CD4-positive, alpha-beta T cell treated with Interleukin-4 for 4 hours (primary cell): ENCODE data around the gene MOGAT2.
"Not testable (repeated sequence)": the region's sequence is repeated elsewhere in the genome, so short reads cannot be mapped to it uniquely, and the experiment has no call there.

Experiments used
- DNase-seq: peaks from one replicate; pipeline ENCODE4 v3.0.0-alpha.2; 2020

The MOGAT2 gene

DNA sequence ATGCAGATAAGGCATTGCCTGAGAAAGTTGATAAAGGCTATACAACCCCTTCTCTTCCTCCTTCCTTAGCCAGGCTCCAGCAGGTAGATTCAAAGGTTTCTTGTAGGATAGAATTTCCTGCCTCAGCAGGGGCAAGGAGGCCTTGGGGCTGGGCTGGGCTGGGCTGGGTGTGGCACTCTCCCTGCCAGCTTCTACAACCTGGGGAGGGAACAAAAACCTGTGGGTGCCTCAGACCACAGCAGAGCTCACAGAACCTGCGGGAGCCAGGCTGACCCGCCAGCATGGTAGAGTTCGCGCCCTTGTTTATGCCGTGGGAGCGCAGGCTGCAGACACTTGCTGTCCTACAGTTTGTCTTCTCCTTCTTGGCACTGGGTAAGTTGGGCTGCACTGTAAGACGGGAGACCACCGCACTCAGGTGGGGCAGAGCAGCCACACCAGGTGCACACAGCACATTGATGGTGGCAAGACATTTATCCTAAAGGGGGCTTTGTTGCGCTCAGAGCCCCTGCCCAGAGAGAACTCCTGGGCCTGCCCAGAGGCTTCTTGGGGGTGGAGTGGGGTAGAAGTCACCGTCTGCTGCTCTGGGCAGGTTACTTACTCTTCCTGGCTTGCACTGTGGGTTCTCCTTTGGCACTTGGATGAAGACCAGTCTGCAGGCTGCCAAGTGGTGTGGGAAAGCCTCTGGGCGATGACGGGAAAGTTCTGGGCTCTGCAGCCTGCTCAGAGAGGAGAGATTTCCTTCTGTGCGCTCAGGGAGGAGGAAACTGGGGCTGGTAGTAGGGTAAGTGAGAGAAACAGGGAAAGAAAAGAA lies at the start of gene MOGAT2:
Gene MOGAT2, plus strand, starts transcription at position 231 of the 811 bp plus-strand sequence. Its CDS starts 51 bp downstream, at position 282.
- DNase-seq = no peak

DNA sequence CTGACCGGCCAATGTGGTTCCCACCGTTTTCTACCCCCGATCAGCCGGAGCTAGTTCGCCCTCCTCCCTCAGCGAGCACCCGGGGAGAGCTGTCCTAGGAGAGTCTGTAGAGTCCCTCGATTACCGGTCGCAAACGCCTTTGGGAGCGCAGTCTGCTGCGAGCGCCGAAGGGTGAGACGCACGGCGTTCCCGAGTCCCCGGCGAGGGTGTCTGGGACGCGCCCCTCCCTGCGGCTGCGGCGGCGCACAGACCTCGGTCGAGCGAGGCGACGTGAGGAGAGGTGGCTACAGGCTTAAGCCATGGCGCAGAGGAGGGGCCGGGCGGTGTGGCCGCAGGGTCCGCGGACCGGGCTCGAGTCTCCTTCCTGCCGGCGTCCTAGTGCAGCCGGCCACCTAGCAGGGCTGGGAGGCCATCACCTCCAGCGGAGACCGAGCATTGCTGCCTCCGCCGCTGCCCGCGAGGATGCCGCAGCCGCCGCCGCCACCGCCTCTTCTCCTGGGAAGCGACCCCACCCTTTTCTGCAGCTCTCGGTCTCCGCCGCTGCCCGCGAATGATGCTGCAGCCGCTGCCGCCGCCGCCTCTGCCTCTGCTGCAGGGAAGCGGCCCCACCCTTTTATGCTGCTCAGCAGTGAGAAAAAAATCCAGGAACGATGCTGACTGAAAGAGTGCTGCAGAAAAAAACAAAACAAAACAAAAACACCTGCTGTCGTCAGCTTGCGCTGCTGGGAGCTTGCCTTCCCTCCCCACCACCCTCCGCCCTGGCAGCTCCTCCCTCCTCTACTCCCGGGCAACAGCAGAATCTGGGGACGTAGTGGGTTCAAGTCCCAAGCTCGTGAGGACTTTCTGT lies 49.0 kb upstream of the MOGAT2 start, which contains the start of gene MAP6:
Gene MAP6, minus strand, starts transcription at position 588 of the 847 bp plus-strand sequence. CDS start 669 bp downstream, outside the sequence.
- DNase-seq = no peak

DNA sequence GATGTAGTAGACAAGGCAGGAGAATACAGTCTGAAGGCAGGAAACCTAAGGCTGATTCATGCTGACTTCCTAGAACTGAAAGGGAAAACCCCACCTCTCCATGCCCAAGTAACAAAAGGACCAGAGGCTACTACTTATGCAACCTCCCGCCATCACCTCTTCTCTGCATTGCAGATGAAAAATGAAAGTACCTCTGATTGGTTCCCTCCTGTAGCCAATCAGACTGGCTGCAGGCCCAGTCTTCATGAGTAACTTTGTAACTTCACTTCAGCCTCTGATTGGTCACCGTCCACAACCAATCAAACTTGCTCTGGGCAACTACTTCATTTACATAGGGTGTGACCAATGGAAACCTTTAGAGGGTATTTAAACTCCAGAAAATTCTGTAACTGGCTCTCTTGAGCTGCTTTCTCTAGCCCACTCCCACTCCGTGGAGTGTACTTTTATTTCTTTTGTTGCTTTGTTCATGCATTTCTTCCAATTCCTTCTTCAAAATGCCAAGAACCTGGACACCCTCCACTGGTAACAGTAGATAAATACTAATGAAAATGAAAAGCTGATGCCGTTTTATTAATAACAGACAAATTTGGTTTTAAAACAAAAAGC lies 43.6 kb upstream of the MOGAT2 start:
- DNase-seq = no peak

DNA sequence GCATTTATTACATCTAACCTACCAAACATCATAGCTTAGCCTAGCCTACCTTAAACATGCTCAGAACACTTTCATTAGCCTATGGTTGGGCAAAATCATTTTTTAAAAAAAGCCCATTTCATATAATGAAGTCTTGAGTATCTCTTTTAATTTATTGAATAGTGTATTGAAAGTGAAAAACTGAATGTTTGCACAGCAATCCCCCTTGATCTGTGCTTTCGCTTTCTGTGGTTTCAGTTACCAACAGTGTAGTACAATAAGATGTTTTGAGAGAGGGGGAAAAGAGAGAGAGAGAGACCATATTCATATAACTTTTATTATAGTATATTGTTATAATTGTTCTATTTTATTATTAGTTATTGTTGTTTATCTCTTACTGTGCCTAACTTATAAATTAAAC lies 40.4 kb upstream of the MOGAT2 start:
- DNase-seq = no peak

DNA sequence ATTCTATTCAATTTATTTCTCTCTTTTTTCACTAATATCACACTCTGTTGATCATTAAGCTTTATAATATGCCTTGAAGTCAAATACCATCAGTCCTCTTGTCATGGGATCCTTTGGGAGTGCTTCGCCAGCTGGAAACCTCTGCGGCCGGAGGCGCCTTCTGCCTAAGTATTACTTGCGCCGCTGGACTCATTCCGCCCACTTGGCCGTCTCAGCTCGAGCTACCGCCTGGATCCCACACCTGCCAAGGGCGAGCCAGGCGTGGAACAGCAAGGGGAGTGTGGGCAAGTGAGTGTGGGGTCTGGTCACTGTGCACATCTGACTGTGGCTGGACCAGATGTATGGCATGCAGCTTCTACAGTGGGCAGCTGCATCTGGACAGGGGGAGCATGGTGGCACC lies 39.7 kb upstream of the MOGAT2 start:
- DNase-seq = no peak

DNA sequence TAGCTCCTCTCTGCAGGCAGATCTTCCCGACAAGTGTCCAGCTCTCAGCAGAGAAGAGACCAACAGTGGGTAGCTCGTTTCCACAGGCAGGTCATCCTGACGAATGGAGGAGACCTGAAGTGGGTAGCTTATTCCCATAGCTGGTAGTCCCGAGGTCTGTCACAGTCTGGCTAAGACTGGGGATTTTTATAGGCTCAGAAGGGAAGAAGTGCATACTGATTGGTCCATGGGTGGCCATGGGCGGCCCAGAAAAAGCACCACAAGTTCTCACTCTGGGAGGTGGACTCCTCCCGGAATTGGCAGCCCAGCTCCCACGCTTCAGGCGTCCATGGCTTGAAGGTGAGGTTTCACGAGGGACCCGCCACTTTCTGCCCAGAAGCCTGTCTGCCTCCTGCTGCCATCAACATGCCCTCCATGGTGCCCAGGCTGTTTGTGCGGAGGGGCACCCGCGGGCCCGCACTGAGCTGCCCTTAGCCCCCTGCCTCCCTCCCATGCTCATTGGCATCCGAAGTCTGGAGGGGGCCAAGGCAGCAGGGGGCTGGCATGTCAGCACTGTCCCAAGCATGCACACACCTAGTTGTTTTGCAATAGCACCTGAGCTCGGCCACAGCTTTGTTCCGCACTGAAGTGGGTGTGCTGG lies 38.9 kb upstream of the MOGAT2 start:
- no peak for DNase-seq

DNA sequence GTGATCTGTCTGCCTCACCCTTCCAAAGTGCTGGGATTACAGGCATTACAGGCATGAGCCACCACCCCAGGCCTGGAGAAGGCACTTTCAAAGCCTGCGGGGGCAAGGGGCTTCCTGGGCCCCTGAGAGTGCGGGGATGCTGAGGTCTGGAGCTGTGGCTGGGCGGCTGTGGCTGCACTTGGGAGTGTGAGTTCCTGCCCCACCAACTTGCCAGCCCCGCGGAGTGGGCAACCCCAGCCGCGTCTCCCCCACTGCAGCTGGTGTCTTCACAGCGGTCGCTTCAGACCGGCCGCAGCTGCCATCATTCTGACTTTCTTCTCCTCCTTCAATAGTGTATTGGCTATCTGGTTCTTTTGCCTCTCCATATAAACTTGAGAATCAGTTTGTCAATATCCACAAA lies 38.1 kb upstream of the MOGAT2 start:
- DNase-seq = no peak

DNA sequence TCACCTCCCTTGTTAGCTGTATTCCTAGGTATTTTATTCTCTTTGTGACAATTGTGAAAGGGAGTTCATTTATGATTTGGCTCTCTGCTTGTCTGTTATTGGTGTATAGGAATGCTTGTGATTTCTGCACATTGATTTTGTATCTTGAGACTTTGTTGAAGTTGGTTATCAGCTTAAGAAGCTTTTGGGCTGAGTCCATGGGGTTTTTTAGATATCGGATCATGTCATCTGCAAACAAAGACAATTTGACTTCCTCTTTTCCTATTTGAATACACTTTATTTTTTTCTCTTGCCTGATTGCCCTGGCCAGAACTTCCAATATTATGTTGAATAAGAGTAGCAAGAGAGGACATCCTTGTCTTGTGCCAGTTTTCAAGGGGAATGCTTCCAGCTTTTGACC lies 33.8 kb upstream of the MOGAT2 start:
- not testable (repeated sequence) for DNase-seq

DNA sequence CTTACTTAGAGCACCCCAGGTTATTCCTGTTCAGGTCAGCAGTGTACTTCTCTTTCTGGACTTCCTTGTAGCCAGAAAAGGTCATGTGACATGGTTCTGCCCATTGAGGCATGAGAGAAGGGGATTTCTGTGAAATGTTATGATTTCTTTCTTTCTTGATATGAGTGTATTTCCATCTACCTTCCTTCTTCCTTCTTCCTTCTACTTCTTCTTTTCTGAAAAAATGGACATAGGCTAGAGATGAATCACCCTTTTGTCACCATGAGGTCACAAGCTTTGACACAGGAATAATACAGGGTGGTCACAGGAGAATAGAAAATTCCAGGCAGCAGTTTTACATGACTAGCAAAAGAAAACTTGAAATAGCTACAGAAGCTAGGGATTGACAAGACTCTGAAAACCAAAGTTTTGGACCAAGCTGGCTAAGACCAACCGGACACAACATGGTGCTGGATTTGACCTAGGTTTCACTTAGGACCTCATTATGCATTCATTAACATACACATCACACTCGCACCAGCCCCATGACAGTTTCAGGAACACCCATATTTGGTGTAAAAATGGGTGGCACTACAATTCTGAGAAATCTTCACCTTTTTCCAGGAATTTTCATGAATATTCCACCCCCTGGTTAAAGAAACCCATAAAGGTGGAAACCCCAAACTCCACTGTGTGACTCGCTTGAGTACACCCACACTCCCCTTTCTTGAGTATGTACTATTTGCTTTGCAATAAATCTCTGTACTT lies 27.6 kb upstream of the MOGAT2 start:
- no peak for DNase-seq

DNA sequence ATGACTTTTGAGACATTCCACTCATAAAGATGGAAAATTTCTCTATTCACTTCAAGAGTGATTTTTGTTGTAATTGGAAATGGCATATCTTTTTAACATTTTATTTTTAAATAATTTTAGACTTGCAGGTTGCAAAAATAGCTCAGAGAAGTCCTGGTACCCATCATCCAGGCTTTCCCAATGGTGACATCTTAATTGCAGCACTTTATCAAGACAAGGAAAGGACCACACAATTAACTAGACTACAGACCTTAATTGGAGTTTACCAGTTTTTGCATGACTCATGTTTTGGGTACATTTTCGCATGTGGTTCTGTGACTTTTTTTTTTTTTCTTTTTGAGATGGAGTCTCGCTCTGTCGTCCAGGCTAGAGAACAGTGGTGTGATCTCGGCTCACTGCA lies 25.8 kb upstream of the MOGAT2 start:
- no peak for DNase-seq

DNA sequence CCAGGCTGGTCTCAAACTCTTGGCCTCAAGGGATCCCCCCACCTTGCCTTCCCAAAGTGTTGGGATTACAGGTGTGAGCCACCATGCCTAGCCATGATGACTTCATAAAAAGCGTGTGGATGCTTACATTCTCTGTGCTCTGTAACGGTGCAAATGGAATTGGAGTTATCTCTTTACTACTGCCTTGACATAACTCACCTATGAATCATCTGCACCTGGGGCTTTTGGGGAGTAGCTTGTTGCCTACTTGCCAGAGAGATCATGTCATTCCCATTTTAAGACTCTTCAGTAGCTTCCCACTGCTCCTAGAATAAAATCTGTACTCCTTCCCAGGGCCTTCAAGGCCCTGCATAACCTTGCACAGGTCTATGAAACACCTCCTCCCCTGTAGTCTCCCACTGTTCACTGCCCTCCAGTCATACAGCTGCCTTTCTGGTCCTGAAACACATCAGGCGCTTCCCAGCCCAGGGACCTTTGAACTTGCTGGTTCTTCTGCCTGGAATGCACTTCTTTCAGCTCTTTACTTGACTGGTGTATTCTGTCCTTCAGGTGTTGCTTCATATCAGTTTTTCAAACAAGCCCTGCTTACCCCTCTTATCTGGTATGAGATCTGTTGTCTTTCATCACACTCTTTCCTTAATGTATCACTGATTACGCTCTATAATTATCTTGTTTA lies 19.6 kb upstream of the MOGAT2 start:
- no peak for DNase-seq

DNA sequence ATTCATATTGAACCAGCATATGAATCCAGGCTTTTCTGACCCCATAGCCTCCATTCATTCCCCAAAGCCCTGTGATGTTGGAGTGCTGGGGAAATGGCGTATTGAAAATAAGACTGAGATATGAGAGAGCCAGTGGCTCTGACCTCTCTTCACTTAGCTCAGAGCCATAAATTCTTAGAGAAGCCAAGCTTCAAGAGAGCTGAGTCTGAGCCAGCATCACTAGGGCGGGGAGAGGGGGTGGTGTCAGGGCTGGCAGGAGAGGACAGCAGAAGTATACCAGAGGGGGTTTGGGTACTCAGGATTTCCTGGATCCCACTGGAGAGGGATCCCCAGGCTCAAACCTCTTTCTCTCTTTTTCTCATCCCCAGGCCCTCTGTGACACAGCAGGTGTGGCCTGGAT lies 16.7 kb upstream of the MOGAT2 start:
- no peak for DNase-seq

DNA sequence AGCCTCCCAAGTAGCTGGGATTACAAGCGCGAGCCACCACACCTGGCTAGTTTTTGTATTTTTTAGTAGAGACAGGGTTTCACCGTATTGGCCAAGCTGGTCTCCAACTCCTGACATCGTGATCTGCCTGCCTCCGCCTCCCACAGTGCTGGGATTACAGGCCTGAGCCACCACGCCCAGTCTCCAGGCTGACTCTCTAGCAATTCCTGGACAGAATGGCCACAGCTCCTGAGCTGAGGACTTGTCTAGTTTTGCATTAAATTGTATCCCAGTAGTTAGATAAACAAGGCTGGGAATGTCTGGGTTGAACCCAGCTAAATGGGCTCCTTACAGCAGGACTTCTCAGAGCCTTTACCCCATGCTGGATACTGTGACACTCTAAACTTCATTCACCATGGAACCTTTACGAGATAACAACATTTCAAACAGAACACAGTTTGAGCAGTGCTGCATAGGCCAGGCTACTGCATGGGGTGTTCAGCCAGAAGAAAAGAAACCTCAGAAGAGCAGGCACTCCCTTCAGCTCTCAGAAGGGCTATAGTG lies 13.9 kb upstream of the MOGAT2 start:
- DNase-seq = no peak

DNA sequence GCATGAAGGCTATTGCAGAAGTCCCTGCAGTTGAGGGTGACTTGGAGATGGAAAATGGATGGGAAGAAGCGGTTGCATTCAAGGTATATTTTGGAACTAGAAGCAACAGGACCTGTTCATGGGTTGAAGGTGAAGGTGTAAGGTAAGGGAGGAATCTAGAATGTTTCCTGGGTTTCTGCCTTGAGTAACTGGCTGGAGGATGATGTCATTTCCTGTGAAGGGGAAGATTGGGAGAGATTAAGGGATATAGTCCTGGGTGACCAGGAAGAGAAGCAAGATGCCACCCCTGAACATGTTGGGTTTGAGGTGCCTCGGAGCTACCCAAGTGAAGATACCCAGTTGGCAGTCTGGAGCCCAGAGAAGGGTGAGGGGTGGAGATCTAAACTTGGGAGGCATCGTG lies 12.1 kb upstream of the MOGAT2 start:
- DNase-seq = no peak

DNA sequence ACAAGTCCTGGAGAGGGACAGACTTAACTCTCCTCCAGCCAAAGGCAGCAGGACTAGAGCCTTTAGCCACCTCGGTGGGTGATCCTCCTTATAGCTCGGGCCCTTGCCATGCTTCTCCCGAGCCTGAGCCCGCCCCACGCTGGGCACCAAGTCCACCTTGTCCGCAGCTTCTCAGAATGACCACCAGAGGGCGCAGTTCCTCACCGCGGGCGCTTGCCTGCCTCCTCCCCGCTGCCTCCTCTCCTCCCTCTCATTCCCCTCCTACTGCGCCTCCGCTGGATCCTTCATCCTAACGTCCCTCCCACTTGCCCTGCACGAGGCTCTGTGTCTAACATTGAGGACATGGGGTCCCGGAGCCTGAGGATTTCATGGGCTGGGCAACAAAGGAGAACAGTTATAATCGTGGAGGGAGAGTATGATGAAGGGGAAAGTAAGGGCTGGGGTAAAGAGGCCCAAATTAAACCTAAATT lies 11.3 kb upstream of the MOGAT2 start:
- peak; percentile 52 for DNase-seq

DNA sequence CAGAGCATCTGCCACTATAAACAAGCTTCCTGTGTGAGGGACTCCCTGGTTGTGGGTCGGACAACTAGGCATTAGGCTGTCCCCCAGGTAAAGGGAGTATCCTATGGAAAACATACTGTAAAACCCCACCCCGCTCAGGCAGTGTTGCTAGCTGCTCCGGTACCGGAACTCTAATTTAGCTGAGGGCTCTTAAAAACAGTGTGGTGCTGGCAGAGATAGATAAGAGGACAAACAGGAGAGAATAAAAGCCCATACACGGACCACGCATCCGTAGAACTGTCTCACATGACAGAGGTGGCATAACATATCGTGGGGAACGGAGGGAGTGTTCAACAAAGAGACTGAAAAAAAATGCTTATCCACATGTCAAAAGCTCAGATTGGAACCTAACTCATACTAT lies 3.4 kb upstream of the MOGAT2 start:
- no peak for DNase-seq

DNA sequence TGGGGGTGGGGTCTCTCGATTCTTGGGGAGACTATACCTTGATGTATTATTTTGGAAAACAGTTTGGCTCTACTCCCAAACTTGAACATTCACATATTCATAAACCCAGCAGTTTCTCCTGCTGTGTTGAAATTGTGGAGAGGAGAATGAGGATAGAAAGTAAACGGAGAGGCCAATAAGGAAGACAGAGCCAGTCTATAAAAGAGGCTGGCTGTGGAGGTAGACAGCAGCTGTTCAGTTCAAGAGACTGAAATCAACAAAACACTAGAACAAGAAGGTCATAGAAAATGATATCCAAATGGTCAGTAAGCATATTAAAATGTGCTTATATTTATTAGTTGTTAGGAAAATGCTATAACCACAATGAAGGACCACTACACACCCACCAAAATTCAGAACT lies 1.9 kb upstream of the MOGAT2 start:
- no peak for DNase-seq

DNA sequence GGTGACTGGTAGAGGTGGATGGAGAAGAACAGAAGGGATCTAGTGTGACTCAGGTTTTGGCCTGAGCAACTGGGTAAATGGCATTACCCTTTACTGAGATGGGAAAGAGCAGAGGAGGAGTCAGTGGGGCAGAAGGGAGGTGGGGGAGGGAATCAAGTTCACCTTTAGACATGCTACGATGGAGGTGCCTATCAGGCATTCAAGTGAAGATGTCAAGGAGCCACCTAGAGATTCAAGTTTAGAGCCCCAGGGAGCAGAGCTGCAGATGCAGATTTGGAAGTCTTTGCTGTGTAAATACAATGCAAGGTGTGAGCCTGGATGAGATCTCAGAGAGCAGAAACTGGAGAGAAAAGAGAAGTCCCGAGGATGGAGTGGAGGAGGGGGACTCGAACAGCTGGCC lies 979 bp upstream of the MOGAT2 start:
- no peak for DNase-seq

DNA sequence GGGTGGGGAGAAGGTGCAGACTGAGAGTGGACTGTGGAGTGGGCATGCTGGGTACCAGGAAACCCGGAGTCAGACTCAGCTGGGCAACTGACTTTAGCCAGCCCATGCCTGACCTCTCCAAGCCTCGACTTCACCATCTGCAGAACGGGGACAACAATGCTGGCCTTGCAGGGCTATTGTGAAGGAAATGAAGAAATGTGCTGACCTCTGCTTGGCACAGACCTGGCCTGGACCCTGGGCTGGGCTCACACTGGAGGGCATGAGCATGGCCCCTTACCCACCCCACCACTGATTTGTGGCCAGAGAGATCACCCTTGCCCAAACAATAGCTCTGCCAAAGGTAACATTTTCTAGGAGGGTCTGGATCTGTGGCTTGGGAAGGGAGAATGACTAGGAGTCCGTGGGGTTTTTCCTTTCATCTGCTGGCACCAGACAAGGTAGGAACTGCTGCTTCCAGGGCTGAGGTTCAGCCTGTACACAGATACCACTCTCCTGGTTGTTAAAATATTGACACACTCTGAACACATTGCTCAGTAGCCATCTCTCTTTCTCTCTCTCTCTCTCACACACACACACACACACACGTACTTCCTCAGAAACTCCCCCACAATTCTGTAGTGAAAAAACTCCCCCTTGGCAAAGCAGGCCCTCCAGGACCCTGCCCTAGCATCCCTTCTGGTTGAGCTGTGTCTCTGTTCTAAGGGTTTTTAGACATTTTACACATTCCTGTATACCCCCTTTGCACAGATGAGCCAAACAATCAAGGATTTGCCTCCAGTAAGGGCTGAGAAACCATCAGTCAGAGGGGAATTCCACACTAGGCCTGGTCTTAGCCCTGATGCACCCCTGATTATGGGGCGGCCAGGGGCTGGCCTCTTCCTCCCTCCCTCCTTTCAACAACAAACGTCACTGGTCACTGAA lies 1.0 kb downstream of the MOGAT2 start:
- DNase-seq = no peak
